ENCODE data around the gene ACOT11.

ACOT11 gene

GRCh38 chr1:54537611-54538010 lies 10.4 kb upstream of the ACOT11 start:
- DNase-seq (ENCODE audit: low spot score), result no peak

GRCh38 chr1:54538538-54538937 lies 9.5 kb upstream of the ACOT11 start:
- DNase-seq (ENCODE audit: low spot score), result no peak

- DNase-seq (ENCODE audit: low spot score), result no peak
Observed at GRCh38 chr1:54540582-54541295, 7.3 kb upstream of the ACOT11 start.

GRCh38 chr1:54542120-54542961 lies 5.7 kb upstream of the ACOT11 start:
- peak; percentile 77 for DNase-seq (ENCODE audit: low spot score)

- DNase-seq (ENCODE audit: low spot score), result no peak
Observed at GRCh38 chr1:54542962-54543539, 5.0 kb upstream of the ACOT11 start.

- peak; percentile 38 for DNase-seq (ENCODE audit: low spot score)
Observed at GRCh38 chr1:54543729-54544496, 4.1 kb upstream of the ACOT11 start.

GRCh38 chr1:54545916-54546635 lies 2.0 kb upstream of the ACOT11 start:
- no peak for DNase-seq (ENCODE audit: low spot score)

- DNase-seq (ENCODE audit: low spot score), result no peak
Observed at GRCh38 chr1:54546651-54547401, 1.2 kb upstream of the ACOT11 start.

- no peak for DNase-seq (ENCODE audit: low spot score)
Observed at GRCh38 chr1:54548389-54549044, 489 bp downstream of the ACOT11 start.

- DNase-seq (ENCODE audit: low spot score), result no peak
Observed at GRCh38 chr1:54549181-54549924, 1.3 kb downstream of the ACOT11 start.

- DNase-seq (ENCODE audit: low spot score), result no peak
Observed at GRCh38 chr1:54551891-54552290, 3.9 kb downstream of the ACOT11 start.

- DNase-seq (ENCODE audit: low spot score), result no peak
Observed at GRCh38 chr1:54553602-54554313, 5.7 kb downstream of the ACOT11 start.

- no peak for DNase-seq (ENCODE audit: low spot score)
Observed at GRCh38 chr1:54556110-54556509, 8.1 kb downstream of the ACOT11 start.

GRCh38 chr1:54557671-54558355 lies 9.8 kb downstream of the ACOT11 start:
- DNase-seq (ENCODE audit: low spot score), result no peak

GRCh38 chr1:54558434-54559030 lies 10.5 kb downstream of the ACOT11 start:
- DNase-seq (ENCODE audit: low spot score), result no peak

- no peak for DNase-seq (ENCODE audit: low spot score)
Observed at GRCh38 chr1:54559111-54559548, 11.1 kb downstream of the ACOT11 start.

- DNase-seq (ENCODE audit: low spot score), result no peak
Observed at GRCh38 chr1:54559771-54560231, 11.8 kb downstream of the ACOT11 start.

Data from kidney capillary endothelial cell (primary cell).